Measurements from ENCODE around the gene FOXD4L6.
"Not testable (repeated sequence)": the region's sequence is repeated elsewhere in the genome, so short reads cannot be mapped to it uniquely, and the experiment has no call there.

- TF ChIP-seq CTCF (IDR thresholded peaks at IDR 0.05; ENCODE audit: extremely low read depth in 1 of 2, insufficient read depth in 1 of 2, low read depth in 1 of 2, low read length in 2 of 2); EZH2 (IDR thresholded peaks at IDR 0.05; ENCODE audit: borderline replicate concordance, low read depth, low read length, severe bottlenecking); POLR2AphosphoS5 (IDR thresholded peaks at IDR 0.05; ENCODE audit: insufficient read depth, low read depth, low read length); MAX (IDR thresholded peaks at IDR 0.05; ENCODE audit: insufficient read depth, insufficient read length); POLR2A (IDR thresholded peaks at IDR 0.05; ENCODE audit: low read depth, low read length); JUN (IDR thresholded peaks at IDR 0.05; ENCODE audit: borderline replicate concordance, insufficient read depth, insufficient read length, low read depth); MYC (IDR thresholded peaks at IDR 0.05; ENCODE audit: low read depth, low read length); GATA2 (IDR thresholded peaks at IDR 0.05; ENCODE audit: insufficient read depth, insufficient read length, low read depth, low read length): not testable (repeated sequence)
Measured at GRCh38 chr9:41119311-41119710, 9.2 kb downstream of the FOXD4L6 start.
